CD4-positive, alpha-beta T cell treated with Interleukin-1 beta for 1 hour (primary cell): Measurements from ENCODE around the gene YTHDF1.
A peak's percentile ranks its signal among the peaks of the same experiment; 100 is the strongest.

ENCODE experiments used
- DNase-seq, 2 donors: peaks; one replicate each; pipeline ENCODE4 v3.0.0-alpha.2; 2020 to 2022

Gene YTHDF1

GRCh38 chr20:63182425-63182824, 33.5 kb downstream of the YTHDF1 start:
- DNase-seq: no peak

GRCh38 chr20:63181226-63181625, 34.7 kb downstream of the YTHDF1 start:
- DNase-seq: no peak

- no peak for DNase-seq
Observed at GRCh38 chr20:63180569-63181185, 35.3 kb downstream of the YTHDF1 start.

GRCh38 chr20:63179687-63180568, 36.0 kb downstream of the YTHDF1 start:
- no peak for DNase-seq

GRCh38 chr20:63178889-63179686, 36.8 kb downstream of the YTHDF1 start:
- DNase-seq: peak; percentile 69

GRCh38 chr20:63178446-63178820, 37.5 kb downstream of the YTHDF1 start:
- DNase-seq: no peak

- DNase-seq: no peak
Observed at GRCh38 chr20:63177785-63178445, 38.0 kb downstream of the YTHDF1 start.

GRCh38 chr20:63177134-63177784, 38.7 kb downstream of the YTHDF1 start:
- peak in 1 of 2 donors; percentile 5 for DNase-seq

GRCh38 chr20:63176427-63177133, 39.4 kb downstream of the YTHDF1 start:
- DNase-seq: no peak

GRCh38 chr20:63176034-63176426, 39.9 kb downstream of the YTHDF1 start:
- DNase-seq: no peak

GRCh38 chr20:63175038-63175895, 40.7 kb downstream of the YTHDF1 start:
- DNase-seq: no peak

- DNase-seq: no peak
Observed at GRCh38 chr20:63174309-63175037, 41.5 kb downstream of the YTHDF1 start.

- no peak for DNase-seq
Observed at GRCh38 chr20:63173552-63174191, 42.3 kb downstream of the YTHDF1 start.

- DNase-seq: no peak
Observed at GRCh38 chr20:63172726-63173125, 43.2 kb downstream of the YTHDF1 start.

GRCh38 chr20:63171991-63172390, 43.9 kb downstream of the YTHDF1 start:
- DNase-seq: no peak

- no peak for DNase-seq
Observed at GRCh38 chr20:63169681-63170080, 46.2 kb downstream of the YTHDF1 start.

GRCh38 chr20:63168861-63169260, 47.1 kb downstream of the YTHDF1 start:
- no peak for DNase-seq

GRCh38 chr20:63167918-63168520, 47.9 kb downstream of the YTHDF1 start:
- DNase-seq: no peak
